ENCODE results near the gene UBE2H. TPM values are rescaled to one million over a fixed set of nuclear protein-coding genes. Genes with fewer than 3 reads are reported as not detected.
"Not testable (repeated sequence)": the region's sequence is repeated elsewhere in the genome, so short reads cannot be mapped to it uniquely, and the experiment has no call there.

The UBE2H gene
- total RNA-seq, 4 donors from 2014 or later, result 31.0 to 131 (median 53.3) TPM

DNA sequence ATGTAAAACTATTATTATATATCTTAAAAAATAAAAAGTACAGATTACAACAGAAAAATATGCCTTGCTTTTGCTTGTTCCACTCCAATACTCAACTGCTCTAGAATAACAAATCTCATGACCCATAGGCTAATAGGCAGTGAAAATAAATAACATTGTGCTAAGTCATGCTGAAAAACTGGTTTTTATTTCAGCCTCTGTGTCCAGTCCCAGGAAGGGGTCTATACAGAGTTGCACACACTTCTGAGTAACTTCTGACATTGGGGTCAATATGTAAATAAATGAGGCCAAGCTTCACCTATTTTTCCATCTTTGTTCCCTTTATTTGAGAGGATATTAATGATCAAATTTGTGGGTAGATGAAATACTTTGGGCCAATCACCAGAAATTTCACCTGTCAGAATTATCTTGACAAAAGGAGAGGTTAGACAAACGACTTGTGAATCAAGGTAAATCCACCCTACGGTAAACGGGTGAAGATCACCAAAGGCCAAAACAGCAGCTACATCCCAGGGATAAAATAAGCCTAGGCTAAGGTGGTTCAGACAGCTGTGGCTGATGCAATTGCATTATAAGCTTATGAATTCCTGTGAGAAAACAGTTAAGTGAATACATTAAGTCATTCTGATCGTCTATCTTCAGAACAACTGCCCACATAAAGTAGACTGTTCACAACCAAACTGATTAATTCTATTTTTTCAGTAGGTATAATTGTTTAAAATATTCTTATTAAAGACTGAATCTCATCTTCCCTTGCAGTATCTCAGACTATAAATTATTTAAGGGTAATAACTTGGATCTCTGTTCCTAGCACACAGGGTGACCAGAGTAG lies 87.5 kb downstream of the UBE2H start:
- H3K27me3 ChIP-seq, result no peaks in the 10 kb centered on the region
- peaks cover 23 to 49% (median 35%) of the 10 kb centered on the region in 4 donors for H3K4me1 ChIP-seq
- in situ Hi-C loops (cut with MboI; ENCODE audit: low pct_ligation_motif_present in 1 of 4, low pct_unique_long_range_greater_than_20kb in 1 of 4, low sequenced_read_pairs in 3 of 4), result no loop called here
- H3K27ac ChIP-seq, result peak overlapping the region in 2 of 4 donors; percentile 0 to 57
- no peaks in the 10 kb centered on the region for H3K9me3 ChIP-seq
- WGBS, 2 donors (ENCODE audit: low coverage in 1 of 2), result 80 to 96% methylated on average over 4 of the region's 4 CpGs
- H3K36me3 ChIP-seq, result no peaks in the 10 kb centered on the region
- TF ChIP-seq EP300 (IDR thresholded peaks at IDR 0.05; ENCODE audit: low read depth), result no peak
- TF ChIP-seq POLR2A (IDR thresholded peaks at IDR 0.05), result no peak
- no peak for TF ChIP-seq CTCF (IDR thresholded peaks at IDR 0.05)
- no peak for TF ChIP-seq POLR2AphosphoS5 (IDR thresholded peaks at IDR 0.05)
- intact Hi-C loops (cut with DNase I; ENCODE audit: low total_unique reads), result no loop called here
- no peak for DNase-seq
- no peak overlapping the region for H3K4me3 ChIP-seq

DNA sequence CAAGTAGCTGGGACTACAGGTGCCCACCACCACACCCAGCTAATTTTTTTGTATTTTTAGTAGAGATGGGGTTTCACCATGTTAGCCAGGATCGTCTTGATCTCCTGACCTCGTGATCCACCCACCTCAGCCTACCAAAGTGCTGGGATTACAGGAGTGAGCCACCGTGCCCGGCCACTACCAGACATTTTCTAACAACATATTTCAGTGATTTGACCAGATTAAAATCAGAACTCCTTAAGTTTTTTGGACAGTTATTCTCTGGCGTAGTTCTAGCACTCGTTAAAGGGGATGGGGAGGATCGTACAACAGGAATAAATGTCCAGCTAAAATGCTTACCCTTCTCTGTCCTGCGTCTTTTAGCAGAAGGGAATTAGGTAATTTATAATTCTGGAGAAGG lies 88.1 kb downstream of the UBE2H start:
- H3K4me1 ChIP-seq, result peaks cover 28 to 51% (median 35%) of the 10 kb centered on the region in 4 donors
- in situ Hi-C loops (cut with MboI; ENCODE audit: low pct_ligation_motif_present in 1 of 4, low pct_unique_long_range_greater_than_20kb in 1 of 4, low sequenced_read_pairs in 3 of 4), result not testable (repeated sequence)

DNA sequence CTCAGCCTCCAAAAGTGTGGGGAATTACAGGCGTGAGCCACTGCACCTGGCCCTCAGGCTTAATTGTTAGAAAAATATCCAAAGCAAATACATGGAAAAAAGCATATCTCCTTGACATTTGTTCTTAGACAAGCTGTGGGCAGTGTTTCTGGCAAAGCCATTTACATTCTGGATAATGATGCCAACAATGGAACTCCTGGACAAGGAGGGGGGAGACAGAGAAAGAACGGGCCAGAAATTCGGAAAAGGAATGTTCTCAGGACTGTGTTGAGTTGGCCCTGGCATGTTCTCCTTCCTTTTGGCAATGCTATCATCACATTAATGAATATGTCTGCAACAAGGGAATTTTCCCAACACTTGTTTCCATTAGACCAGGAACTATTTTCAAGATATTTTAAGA lies 88.7 kb downstream of the UBE2H start:
- Histone ChIP-seq H3K4me3 (no peak overlapping the region), H3K27me3 (no peaks in the 10 kb centered on the region), H3K36me3 (no peaks in the 10 kb centered on the region), H3K9me3 (no peaks in the 10 kb centered on the region), H3K27ac (peak overlapping the region; percentile 0 to 64 (median 44)), H3K4me1 (peaks cover 32 to 58% (median 39%) of the 10 kb centered on the region in 4 donors)
- 67 to 80% methylated on average over 3 of the region's 3 CpGs for WGBS, 2 donors (ENCODE audit: low coverage in 1 of 2)
- no peak for DNase-seq
- intact Hi-C loops (cut with DNase I; ENCODE audit: low total_unique reads) (no loop called here), in situ Hi-C loops (cut with MboI; ENCODE audit: low pct_ligation_motif_present in 1 of 4, low pct_unique_long_range_greater_than_20kb in 1 of 4, low sequenced_read_pairs in 3 of 4) (no loop called here)
- TF ChIP-seq CTCF (IDR thresholded peaks at IDR 0.05) (no peak), POLR2A (IDR thresholded peaks at IDR 0.05) (no peak), EP300 (IDR thresholded peaks at IDR 0.05; ENCODE audit: low read depth) (no peak), POLR2AphosphoS5 (IDR thresholded peaks at IDR 0.05) (no peak)

More for the DNA sequence above, 88.1 kb downstream of the UBE2H start:
- DNase-seq; H3K36me3 ChIP-seq; H3K4me3 ChIP-seq; H3K27me3 ChIP-seq; H3K9me3 ChIP-seq; intact Hi-C loops (cut with DNase I; ENCODE audit: low total_unique reads): not testable (repeated sequence)
- 83 to 90% methylated on average over 8 of the region's 8 CpGs for WGBS, 2 donors (ENCODE audit: low coverage in 1 of 2)
- peak overlapping the region in 3 of 4 donors; percentile 0 to 64 (median 57) for H3K27ac ChIP-seq

DNA sequence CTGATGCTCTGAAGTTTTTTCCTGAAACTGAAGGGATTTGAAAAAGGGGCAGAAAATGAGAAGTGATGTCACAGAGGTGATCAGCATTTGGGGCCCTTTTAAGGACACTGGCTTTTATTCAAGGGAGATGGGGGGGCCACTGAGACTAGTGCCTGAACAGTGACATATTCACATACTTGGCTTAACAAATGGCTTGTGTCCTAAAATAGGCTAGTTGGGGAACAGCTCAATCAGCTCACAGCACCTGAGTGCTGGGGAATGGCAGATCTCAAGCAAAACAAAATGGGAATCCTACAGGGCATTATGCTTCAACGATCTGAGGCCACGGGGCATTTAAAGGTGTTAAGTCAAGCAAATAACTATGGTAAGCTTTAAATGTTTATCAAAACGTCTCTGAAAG lies 90.1 kb downstream of the UBE2H start:
- TF ChIP-seq CTCF (IDR thresholded peaks at IDR 0.05) (no peak), EP300 (IDR thresholded peaks at IDR 0.05; ENCODE audit: low read depth) (no peak), POLR2A (IDR thresholded peaks at IDR 0.05) (no peak), POLR2AphosphoS5 (IDR thresholded peaks at IDR 0.05) (no peak)
- peaks cover 37 to 70% (median 40%) of the 10 kb centered on the region in 4 donors for H3K4me1 ChIP-seq
- H3K36me3 ChIP-seq, result no peaks in the 10 kb centered on the region
- peak overlapping the region in 3 of 4 donors; percentile 26 to 64 (median 57) for H3K27ac ChIP-seq
- H3K4me3 ChIP-seq, result no peak overlapping the region
- no peak for DNase-seq
- in situ Hi-C loops (cut with MboI; ENCODE audit: low pct_ligation_motif_present in 1 of 4, low pct_unique_long_range_greater_than_20kb in 1 of 4, low sequenced_read_pairs in 3 of 4) (no loop called here), intact Hi-C loops (cut with DNase I; ENCODE audit: low total_unique reads) (no loop called here)
- H3K9me3 ChIP-seq, result no peaks in the 10 kb centered on the region
- WGBS, 2 donors (ENCODE audit: low coverage in 1 of 2), result 57 to 78% methylated on average over 3 of the region's 3 CpGs
- H3K27me3 ChIP-seq, result no peaks in the 10 kb centered on the region

GRCh38 chr7:129860784-129861183 lies 92.0 kb downstream of the UBE2H start:
- H3K36me3 ChIP-seq; H3K27me3 ChIP-seq; intact Hi-C loops (cut with DNase I; ENCODE audit: low total_unique reads); H3K4me3 ChIP-seq; DNase-seq; H3K9me3 ChIP-seq; in situ Hi-C loops (cut with MboI; ENCODE audit: low pct_ligation_motif_present in 1 of 4, low pct_unique_long_range_greater_than_20kb in 1 of 4, low sequenced_read_pairs in 3 of 4): not testable (repeated sequence)
- 74 to 85% methylated on average over 6 of the region's 6 CpGs for WGBS, 2 donors (ENCODE audit: low coverage in 1 of 2)
- peaks cover 27 to 78% (median 40%) of the 10 kb centered on the region in 4 donors for H3K4me1 ChIP-seq
- peak overlapping the region in 1 of 4 donors; percentile 0 for H3K27ac ChIP-seq
